ENCODE measurements around the gene SLC12A4.

GRCh38 chr16:67963292-67963661 is 5.2 kb downstream of the SLC12A4 start:
- TF ChIP-seq EP300 (IDR thresholded peaks at IDR 0.05), result no peak
- TF ChIP-seq CTCF (IDR thresholded peaks at IDR 0.05), result no peak
